ENCODE data around the gene PCDHGA9. TPM values are rescaled to one million over a fixed set of nuclear protein-coding genes. Genes with fewer than 3 reads are reported as not detected.
"Not testable (repeated sequence)": the region's sequence is repeated elsewhere in the genome, so short reads cannot be mapped to it uniquely, and the experiment has no call there.

Gene PCDHGA9
- total and polyA plus RNA-seq, 4 donors = 0.59 to 13.8 (median 2.8) TPM

DNA sequence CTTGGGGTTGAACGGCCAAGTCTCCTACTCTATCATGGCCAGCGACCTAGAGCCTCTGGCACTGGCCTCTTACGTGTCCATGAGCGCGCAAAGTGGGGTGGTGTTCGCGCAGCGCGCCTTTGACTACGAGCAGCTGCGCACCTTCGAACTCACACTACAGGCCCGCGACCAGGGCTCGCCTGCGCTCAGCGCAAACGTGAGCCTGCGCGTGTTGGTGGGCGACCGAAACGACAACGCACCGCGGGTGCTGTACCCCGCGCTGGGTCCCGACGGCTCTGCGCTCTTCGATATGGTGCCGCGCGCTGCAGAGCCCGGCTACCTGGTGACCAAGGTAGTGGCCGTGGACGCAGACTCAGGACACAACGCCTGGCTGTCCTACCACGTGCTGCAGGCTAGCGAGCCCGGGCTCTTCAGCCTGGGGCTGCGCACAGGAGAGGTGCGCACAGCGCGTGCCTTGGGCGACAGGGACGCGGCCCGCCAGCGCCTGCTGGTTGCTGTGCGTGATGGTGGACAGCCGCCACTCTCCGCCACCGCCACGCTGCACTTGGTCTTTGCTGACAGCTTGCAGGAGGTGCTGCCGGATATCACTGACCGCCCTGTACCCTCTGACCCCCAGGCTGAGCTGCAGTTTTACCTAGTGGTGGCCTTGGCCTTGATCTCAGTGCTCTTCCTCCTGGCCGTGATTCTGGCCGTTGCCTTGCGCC is 2.9 kb upstream of the PCDHGA9 start:
- H3K9ac ChIP-seq (ENCODE audit: insufficient read depth in 1 of 2, low read length in 2 of 2) = no peak overlapping the region
- TF ChIP-seq, protein P1, sequence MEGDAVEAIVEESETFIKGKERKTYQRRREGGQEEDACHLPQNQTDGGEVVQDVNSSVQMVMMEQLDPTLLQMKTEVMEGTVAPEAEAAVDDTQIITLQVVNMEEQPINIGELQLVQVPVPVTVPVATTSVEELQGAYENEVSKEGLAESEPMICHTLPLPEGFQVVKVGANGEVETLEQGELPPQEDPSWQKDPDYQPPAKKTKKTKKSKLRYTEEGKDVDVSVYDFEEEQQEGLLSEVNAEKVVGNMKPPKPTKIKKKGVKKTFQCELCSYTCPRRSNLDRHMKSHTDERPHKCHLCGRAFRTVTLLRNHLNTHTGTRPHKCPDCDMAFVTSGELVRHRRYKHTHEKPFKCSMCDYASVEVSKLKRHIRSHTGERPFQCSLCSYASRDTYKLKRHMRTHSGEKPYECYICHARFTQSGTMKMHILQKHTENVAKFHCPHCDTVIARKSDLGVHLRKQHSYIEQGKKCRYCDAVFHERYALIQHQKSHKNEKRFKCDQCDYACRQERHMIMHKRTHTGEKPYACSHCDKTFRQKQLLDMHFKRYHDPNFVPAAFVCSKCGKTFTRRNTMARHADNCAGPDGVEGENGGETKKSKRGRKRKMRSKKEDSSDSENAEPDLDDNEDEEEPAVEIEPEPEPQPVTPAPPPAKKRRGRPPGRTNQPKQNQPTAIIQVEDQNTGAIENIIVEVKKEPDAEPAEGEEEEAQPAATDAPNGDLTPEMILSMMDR (IDR thresholded peaks at IDR 0.05; ENCODE audit: control extremely low read depth, extremely low read depth) = no peak
- ATAC-seq (ENCODE audit: insufficient read depth, low FRiP score) (no peak), DNase-seq (no peak)
- WGBS, 2 donors = 24 to 25% methylated on average over 61 of the region's 61 CpGs
- H3K9me3 ChIP-seq (ENCODE audit: control insufficient read depth in 4 of 4, insufficient read depth in 3 of 4, low read length in 3 of 4) = peaks cover 3 to 40% (median 24%) of the 10 kb centered on the region in 4 donors
- H3K27ac ChIP-seq (ENCODE audit: low read depth in 1 of 2, low read length in 1 of 2) = no peak overlapping the region
- H3K36me3 ChIP-seq (ENCODE audit: control insufficient read depth in 4 of 4, insufficient read depth in 4 of 4, low read length in 4 of 4) = peaks cover 0 to 3% (median 0%) of the 10 kb centered on the region in 4 donors
- no peak overlapping the region for H3K4me3 ChIP-seq
- H3K27me3 ChIP-seq (ENCODE audit: control insufficient read depth in 3 of 3, insufficient read depth in 3 of 3, low read length in 2 of 3) = no peaks in the 10 kb centered on the region
- H3K4me1 ChIP-seq (ENCODE audit: control insufficient read depth in 5 of 5, insufficient read depth in 5 of 5, low read length in 5 of 5) = peaks cover 0 to 3% (median 0%) of the 10 kb centered on the region in 5 donors

GRCh38 chr5:141403387-141403786 is 809 bp downstream of the PCDHGA9 start:
- Histone ChIP-seq H3K9ac (ENCODE audit: insufficient read depth in 1 of 2, low read length in 2 of 2) (no peak overlapping the region), H3K9me3 (ENCODE audit: control insufficient read depth in 4 of 4, insufficient read depth in 3 of 4, low read length in 3 of 4) (peaks cover 3 to 51% (median 24%) of the 10 kb centered on the region in 4 donors), H3K4me1 (ENCODE audit: control insufficient read depth in 5 of 5, insufficient read depth in 5 of 5, low read length in 5 of 5) (peaks cover 0 to 4% (median 0%) of the 10 kb centered on the region in 5 donors), H3K27me3 (ENCODE audit: control insufficient read depth in 3 of 3, insufficient read depth in 3 of 3, low read length in 2 of 3) (no peaks in the 10 kb centered on the region), H3K27ac (ENCODE audit: low read depth in 1 of 2, low read length in 1 of 2) (no peak overlapping the region), H3K4me3 (no peak overlapping the region), H3K36me3 (ENCODE audit: control insufficient read depth in 4 of 4, insufficient read depth in 4 of 4, low read length in 4 of 4) (peaks cover 0 to 5% (median 0%) of the 10 kb centered on the region in 4 donors)
- TF ChIP-seq, protein P1 (IDR thresholded peaks at IDR 0.05; ENCODE audit: control extremely low read depth, extremely low read depth) = no peak
- 29 to 30% methylated on average over 20 to 22 of the region's 22 CpGs for WGBS, 2 donors
- DNase-seq (no peak), ATAC-seq (ENCODE audit: insufficient read depth, low FRiP score) (no peak)

GRCh38 chr5:141407790-141408505 is 5.4 kb downstream of the PCDHGA9 start, which contains the start of gene PCDHGB6:
TSS of gene PCDHGB6 (plus strand) at chr5:141408021. CDS start at chr5:141408203, 182 bp downstream.
- not testable (repeated sequence) for H3K9ac ChIP-seq (ENCODE audit: insufficient read depth in 1 of 2, low read length in 2 of 2); H3K4me3 ChIP-seq; H3K27me3 ChIP-seq (ENCODE audit: control insufficient read depth in 3 of 3, insufficient read depth in 3 of 3, low read length in 2 of 3); H3K27ac ChIP-seq (ENCODE audit: low read depth in 1 of 2, low read length in 1 of 2); H3K4me1 ChIP-seq (ENCODE audit: control insufficient read depth in 5 of 5, insufficient read depth in 5 of 5, low read length in 5 of 5)
- Histone ChIP-seq H3K36me3 (ENCODE audit: control insufficient read depth in 4 of 4, insufficient read depth in 4 of 4, low read length in 4 of 4) (peaks cover 0 to 26% (median 0%) of the 10 kb centered on the region in 4 donors), H3K9me3 (ENCODE audit: control insufficient read depth in 4 of 4, insufficient read depth in 3 of 4, low read length in 3 of 4) (peaks cover 0 to 57% (median 27%) of the 10 kb centered on the region in 4 donors)
- 10% methylated on average over 48 to 51 of the region's 51 CpGs for WGBS, 2 donors
- peak; percentile 62 for ATAC-seq (ENCODE audit: insufficient read depth, low FRiP score)
- TF ChIP-seq, protein P1 (IDR thresholded peaks at IDR 0.05; ENCODE audit: control extremely low read depth, extremely low read depth) = peak; percentile 29
- DNase-seq = peak; percentile 54 to 64 (median 62)

Data from lung (tissue), 12 donors.